GM19455 (cell line): ENCODE results near the gene TMEM26.
"Not testable (repeated sequence)": the region's sequence is repeated elsewhere in the genome, so short reads cannot be mapped to it uniquely, and the experiment has no call there.

Experiments
- ATAC-seq: cut with Tn5 transposase; IDR thresholded peaks from one replicate; pipeline ENCODE4 v1.9.1; 2021; ENCODE audit not compliant: unreplicated experiment

Gene TMEM26

GRCh38 chr10:61406242-61406641 is 46.9 kb downstream of the TMEM26 start:
- ATAC-seq = no peak

- ATAC-seq = no peak
Measured at GRCh38 chr10:61404751-61405150, 48.4 kb downstream of the TMEM26 start.

GRCh38 chr10:61400524-61400923 is 52.7 kb downstream of the TMEM26 start:
- ATAC-seq = no peak

GRCh38 chr10:61399406-61399805 is 53.8 kb downstream of the TMEM26 start:
- no peak for ATAC-seq

GRCh38 chr10:61398366-61399129 is 54.6 kb downstream of the TMEM26 start:
- no peak for ATAC-seq

- ATAC-seq = no peak
Measured at GRCh38 chr10:61397175-61397986, 55.8 kb downstream of the TMEM26 start.

- peak; percentile 36 for ATAC-seq
Measured at GRCh38 chr10:61391281-61391680, 61.9 kb downstream of the TMEM26 start.

- peak; percentile 76 for ATAC-seq
Measured at GRCh38 chr10:61390851-61391250, 62.3 kb downstream of the TMEM26 start.

- no peak for ATAC-seq
Measured at GRCh38 chr10:61389887-61390286, 63.3 kb downstream of the TMEM26 start.

GRCh38 chr10:61388986-61389385 is 64.2 kb downstream of the TMEM26 start:
- not testable (repeated sequence) for ATAC-seq

GRCh38 chr10:61385231-61386001 is 67.8 kb downstream of the TMEM26 start:
- no peak for ATAC-seq

- ATAC-seq = not testable (repeated sequence)
Measured at GRCh38 chr10:61381153-61381552, 72.0 kb downstream of the TMEM26 start.

- ATAC-seq = no peak
Measured at GRCh38 chr10:61378865-61379264, 74.3 kb downstream of the TMEM26 start.

GRCh38 chr10:61376908-61377368 is 76.2 kb downstream of the TMEM26 start:
- ATAC-seq = no peak

GRCh38 chr10:61376377-61376776 is 76.8 kb downstream of the TMEM26 start:
- ATAC-seq = no peak

- no peak for ATAC-seq
Measured at GRCh38 chr10:61366365-61366764, 86.8 kb downstream of the TMEM26 start.

GRCh38 chr10:61364619-61365018 is 88.6 kb downstream of the TMEM26 start:
- ATAC-seq = no peak

GRCh38 chr10:61363006-61363405 is 90.2 kb downstream of the TMEM26 start:
- no peak for ATAC-seq

- ATAC-seq = no peak
Measured at GRCh38 chr10:61359452-61359851, 93.7 kb downstream of the TMEM26 start.

- ATAC-seq = no peak
Measured at GRCh38 chr10:61357687-61358086, 95.5 kb downstream of the TMEM26 start.
